Endothelial cell of coronary artery (primary cell): ENCODE results near the gene SUPT16H. TPM values are rescaled to one million over a fixed set of nuclear protein-coding genes. Genes with fewer than 3 reads are reported as not detected.

Experiments
- total RNA-seq: library from RNA; depleted of rRNA; stranded (reverse); fragments of >200 nt; gene quantifications from 2 replicates; pipeline ENCODE4 v1.2.3, GENCODE V29; 2014

The SUPT16H gene
- 76.3 and 90.3 TPM in 2 replicates for total RNA-seq

DNA sequence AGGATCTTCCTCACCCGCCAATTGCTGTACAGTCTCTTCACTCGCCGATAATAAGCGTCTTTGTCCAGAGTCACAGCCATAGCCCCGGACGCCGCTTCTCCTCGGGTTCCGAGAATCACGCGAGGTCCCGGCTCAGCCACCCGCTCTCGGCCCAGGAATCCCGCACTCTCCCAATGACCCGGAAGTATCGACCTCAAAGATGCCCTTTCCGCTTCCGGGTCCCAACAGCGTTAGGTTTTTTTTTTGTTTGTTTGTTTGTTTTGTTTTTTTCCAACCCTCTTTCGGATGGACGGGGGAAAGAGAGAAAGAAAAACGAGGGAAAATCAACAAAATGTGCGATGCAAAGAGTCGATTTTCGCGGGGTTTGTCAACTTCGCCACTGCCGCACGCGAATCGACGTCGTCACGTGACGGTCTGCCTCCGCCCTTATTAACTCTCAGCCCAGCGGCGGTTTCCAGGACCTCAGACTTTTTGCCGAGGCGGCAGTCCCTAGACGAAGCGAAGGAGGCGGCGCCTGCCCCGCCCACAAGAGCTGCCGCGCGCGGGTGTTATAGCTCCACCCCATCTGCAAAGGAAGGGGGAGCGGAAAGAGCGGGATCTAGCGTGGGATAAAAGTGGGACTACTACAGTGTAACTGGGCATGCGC lies at the start of gene SUPT16H:
TSS of gene SUPT16H (minus strand) at position 172 of the 646 bp plus-strand sequence. CDS start at position 80, 92 bp downstream.

Other genes with a start within 250 kb of the SUPT16H start
- not detected in 2 replicates for gene OR5AU1, start 228.0 kb downstream of the SUPT16H start, total RNA-seq
- gene HNRNPC, start 114.6 kb downstream of the SUPT16H start, total RNA-seq = 644 and 806 TPM in 2 replicates
- not detected in 2 replicates for gene RPGRIP1, start 103.9 kb downstream of the SUPT16H start, total RNA-seq
- 48.8 and 54.2 TPM in 2 replicates for gene CHD8, start 72.1 kb upstream of the SUPT16H start, total RNA-seq
- gene RAB2B, start 92.9 kb upstream of the SUPT16H start, total RNA-seq = 24.5 and 27.8 TPM in 2 replicates
- gene TOX4, start 93.2 kb upstream of the SUPT16H start, total RNA-seq = 19.5 and 25.4 TPM in 2 replicates
- 57.4 and 68.4 TPM in 2 replicates for gene METTL3, start 127.3 kb upstream of the SUPT16H start, total RNA-seq
- gene SALL2, start 142.3 kb upstream of the SUPT16H start, total RNA-seq = 0.45 and 1.5 TPM in 2 replicates
- not detected in 2 replicates for gene OR10G3, start 196.1 kb upstream of the SUPT16H start, total RNA-seq